OCI-LY3 (cell line): ENCODE data around the gene GLO1.

Source experiments
- EZH2phosphoT487 ChIP-seq: fragments of 200-600 bp; shearing (Covaris generic); IDR thresholded peaks from 2 replicates; pipeline ENCODE4 v1.6.1; 2018; ENCODE audit warnings: antibody characterized with exemption, mixed run types, low read depth
- TF ChIP-seq, protein P1 (sequence below): fragments of 200-600, 300-600 bp; sonication (generic); IDR thresholded peaks from 2 replicates; pipeline ENCODE4 v1.5.1; 2014; ENCODE audit warnings: antibody characterized with exemption, low read length, low read depth

DNA sequence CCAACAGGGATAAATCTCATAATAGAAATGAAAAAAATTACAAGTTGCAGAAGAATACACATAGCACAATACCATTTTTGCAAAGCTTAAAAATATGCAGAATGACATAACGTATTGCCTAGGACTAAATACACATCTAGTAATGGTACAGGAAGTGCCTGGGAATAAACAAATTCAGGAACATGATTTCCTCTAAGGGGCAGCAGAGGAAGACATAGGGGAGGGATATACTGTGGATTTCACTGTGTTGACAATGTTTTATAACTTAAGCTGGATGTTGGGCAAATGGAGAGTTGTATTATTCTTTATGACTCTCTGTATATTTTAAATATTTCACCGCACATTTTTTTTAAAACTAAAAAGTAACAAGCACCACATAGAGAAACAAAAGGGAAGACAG is 5.6 kb upstream of the GLO1 start:
- TF ChIP-seq, protein P1, sequence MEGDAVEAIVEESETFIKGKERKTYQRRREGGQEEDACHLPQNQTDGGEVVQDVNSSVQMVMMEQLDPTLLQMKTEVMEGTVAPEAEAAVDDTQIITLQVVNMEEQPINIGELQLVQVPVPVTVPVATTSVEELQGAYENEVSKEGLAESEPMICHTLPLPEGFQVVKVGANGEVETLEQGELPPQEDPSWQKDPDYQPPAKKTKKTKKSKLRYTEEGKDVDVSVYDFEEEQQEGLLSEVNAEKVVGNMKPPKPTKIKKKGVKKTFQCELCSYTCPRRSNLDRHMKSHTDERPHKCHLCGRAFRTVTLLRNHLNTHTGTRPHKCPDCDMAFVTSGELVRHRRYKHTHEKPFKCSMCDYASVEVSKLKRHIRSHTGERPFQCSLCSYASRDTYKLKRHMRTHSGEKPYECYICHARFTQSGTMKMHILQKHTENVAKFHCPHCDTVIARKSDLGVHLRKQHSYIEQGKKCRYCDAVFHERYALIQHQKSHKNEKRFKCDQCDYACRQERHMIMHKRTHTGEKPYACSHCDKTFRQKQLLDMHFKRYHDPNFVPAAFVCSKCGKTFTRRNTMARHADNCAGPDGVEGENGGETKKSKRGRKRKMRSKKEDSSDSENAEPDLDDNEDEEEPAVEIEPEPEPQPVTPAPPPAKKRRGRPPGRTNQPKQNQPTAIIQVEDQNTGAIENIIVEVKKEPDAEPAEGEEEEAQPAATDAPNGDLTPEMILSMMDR, result no peak
- no peak for TF ChIP-seq EZH2phosphoT487
